DMS153 treated with DMSO at 0.1 percent for 48 hours (cell line): Measurements from ENCODE around the gene OR51B6.
"Not testable (repeated sequence)": the region's sequence is repeated elsewhere in the genome, so short reads cannot be mapped to it uniquely, and the experiment has no call there.

ENCODE experiments used
- DNase-seq: peaks from one replicate; lab custom pipeline; 2025; ENCODE audit not compliant: unreplicated experiment; lab: John Stamatoyannopoulos, UW

Gene OR51B6

DNA sequence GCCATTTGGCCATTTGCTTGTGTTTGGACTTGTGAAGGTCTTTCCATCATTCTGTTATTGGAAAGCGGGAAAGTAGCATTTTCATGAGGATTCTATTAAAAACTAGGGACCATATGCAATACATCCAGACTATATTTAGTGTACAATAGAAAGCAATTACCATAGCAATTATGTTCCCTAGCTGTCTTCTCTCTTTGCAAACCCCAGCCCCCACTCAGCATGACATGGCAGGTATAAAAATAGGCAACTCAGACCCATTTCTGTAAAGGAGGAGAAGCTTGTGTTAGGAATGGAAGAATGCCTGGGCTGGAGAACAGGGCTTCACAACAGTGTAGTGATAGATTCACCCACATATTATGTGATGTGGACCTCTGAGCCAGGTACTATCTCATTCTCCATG is 12.4 kb downstream of the OR51B6 start:
- no peak for DNase-seq

DNA sequence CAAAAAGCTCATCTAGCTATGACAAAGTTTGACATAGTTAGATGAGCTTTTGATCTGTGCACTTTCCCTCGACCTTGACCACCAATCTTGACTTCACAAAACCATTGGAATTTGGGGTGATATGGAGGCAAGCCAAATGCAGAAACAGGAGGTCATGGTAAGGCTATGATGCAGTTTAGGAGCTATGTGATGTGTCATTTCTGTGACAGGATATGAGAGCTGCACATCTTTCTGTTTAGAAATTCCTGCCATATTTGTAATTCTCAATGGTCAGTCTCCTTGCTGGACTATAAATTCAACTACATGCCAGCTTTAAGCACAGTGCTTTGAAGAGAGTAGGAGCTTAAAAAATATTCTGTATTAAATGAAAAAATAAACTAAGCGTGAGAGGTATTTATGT is 12.9 kb downstream of the OR51B6 start:
- DNase-seq: no peak

DNA sequence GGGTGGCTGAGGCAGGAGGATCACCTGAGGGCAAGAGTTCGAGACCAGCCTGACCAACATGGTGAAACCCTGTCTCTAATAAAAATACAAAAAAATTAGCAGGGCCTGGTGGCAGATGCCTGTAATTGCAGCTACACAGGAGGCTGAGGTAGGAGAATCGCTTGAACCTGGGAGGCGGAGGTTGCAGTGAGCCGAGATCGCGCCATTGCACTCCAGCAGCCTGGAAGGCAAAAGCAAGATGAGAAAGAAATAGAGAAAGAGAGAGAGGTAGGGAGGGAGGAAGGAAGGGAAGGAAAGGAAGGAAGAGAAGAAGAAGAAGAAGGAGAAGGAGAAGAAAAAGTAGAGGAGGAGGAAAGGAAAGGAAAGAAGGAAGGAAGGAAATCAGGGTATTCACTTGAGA is 15.1 kb downstream of the OR51B6 start:
- not testable (repeated sequence) for DNase-seq

DNA sequence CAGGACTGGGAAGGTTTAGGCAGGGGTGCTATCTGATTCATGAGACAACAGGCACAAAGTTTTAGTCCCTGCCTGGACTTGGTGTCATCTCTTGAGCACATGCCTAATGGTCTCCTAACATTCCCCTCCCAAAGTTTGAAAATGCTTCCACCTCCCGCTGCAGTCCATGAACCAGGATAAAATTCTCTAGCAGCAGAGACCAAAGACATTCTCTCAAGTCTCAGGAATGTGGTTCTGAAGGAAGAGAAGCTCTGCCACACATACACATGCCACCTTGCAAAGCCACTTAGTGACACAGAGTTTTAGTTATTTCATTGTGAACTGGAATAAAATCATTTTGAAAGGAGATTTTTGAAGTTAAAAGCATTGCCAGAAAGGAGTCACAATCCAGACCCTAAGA is 15.5 kb downstream of the OR51B6 start:
- DNase-seq: no peak

DNA sequence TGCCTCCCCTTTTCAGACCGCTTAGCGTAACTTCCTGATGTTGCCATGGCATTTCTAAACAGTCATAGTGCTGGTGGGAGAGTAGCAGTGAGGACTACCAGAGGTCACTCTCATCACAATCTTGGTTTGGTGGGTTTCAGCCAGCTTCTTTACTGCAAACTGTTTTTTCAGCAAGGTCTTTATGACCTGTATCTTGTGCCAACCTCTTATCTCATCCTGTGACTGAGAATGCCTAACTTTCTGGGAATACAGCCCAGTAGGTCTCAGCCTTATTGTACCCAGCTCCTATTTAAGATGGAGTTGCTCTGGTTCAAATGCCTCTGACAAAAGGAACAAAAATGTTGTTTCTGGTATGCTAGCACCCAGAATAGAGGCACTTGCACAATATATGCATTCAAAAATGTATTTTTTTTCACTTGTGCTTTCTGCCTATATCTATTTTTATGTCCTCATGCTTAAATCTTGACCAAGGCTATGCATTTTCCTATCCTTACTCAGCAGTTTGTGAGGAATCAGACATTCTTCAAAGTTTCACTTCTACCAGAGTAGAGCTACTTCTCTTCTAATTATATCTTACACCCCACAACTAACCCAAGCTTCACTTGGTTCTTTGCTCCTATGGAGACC is 16.3 kb downstream of the OR51B6 start:
- no peak for DNase-seq

DNA sequence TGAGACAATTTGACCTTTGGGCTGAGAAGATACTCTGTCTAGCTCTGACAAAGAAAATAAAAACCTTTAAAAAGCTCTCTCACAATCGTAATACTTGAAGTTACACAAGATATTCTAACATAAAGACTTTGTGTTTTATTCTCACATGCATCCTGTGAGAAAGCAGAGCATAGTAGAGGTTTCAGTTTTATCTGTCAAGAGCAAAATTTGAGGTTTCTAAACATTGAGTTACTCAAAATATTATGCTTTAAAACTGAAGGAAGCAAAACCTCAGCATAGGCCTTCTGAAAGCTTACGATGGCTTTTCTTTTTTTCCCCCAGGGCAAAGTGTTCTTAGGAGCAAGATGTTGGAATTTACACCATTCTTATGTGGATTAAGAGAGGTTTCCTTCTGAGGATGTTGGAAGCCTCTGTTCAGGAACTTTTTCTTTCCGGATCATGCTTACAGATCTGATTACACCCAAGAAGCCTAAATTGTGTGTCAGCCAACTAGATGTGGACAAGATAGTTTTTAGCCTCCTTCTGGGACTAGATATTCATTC is 17.3 kb downstream of the OR51B6 start:
- DNase-seq: no peak

DNA sequence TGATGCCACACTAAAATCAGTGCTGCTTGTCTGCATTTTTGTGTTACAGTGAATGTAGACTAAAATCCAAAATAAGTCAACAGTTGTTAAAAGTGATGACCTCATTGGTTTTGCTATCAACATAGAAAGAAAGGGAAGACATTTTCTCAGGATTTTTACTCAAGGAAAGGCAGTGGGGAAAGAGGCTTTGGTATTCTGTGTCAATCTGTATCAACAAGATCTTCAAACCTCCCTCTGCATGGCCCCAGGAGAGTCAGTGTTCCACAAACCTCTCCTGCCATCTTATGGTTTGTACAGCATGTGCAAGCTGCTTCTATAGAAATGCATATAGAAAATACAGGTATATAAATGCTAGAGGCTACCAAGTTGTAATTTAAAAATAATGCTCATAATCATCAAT is 18.5 kb downstream of the OR51B6 start:
- DNase-seq: no peak

DNA sequence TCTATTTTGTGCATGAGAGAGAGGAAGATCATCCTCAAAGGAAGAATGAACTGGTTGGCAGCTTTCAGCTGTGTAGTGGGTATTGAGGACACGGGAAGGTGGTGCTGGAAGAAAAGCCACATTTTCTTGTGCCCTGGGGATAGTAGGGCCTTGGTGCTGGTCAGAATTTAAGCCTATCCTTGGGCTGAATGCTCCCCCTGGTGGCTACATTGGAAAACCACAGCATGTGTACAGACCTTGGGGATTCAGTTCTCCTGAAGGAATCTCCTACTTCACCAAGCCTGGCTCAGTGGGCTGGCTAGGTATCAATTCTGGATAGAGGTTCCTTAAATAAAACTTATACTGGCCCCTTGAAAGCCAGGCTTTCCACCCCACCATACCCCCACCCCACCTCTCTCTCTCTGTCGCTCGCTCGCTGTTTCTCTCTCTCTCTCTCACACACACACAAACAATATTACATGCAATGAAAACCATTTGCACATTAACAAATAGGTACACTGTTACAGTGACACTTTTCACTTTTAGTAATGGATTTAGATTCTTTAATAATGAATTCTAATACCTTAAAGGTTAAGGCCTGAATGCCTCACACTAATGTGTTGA is 29.5 kb downstream of the OR51B6 start:
- DNase-seq: peak; percentile 39

DNA sequence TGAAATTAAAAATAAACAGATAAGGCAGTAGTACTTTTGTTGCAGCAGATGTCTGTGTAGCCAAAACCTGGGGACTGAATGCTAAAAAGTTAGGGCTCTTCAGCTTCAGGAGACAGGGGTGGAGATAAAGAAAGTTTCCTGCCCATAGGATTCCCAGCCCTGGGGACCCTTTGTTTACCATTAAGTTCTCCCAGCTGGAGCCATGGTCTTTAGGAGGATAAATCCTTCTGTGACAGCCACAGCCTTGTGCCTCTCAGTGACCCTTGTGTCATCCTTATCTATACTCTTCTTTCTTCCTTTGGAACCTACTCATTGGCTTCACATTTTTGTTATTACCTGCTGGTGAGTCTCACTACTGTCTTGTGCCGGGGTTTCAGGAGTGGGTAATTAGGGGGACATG is 32.3 kb downstream of the OR51B6 start, which contains the start of gene OR51M1:
Gene OR51M1, plus strand, starts transcription at position 237 of the 400 bp plus-strand sequence. CDS start 5,587 bp downstream, outside the sequence.
- DNase-seq: no peak

DNA sequence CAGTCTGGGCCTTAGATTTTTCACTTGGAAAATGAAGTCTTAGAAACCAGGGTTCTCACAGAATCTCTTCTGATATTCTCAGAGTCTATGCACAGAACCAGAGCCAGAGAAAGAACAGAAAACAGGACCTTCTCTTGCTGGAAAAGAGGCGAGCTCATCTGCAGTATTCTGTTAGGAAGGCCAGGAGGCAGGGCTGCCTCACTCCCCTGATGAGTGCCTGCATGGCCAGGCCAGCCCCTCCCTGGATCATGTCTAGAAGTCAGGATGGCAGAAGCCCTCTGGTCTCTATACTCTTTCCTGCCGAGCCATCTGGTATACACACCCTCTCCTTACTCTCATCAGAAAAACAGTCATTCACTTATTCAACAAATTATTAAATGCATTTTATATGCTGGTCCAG is 33.0 kb downstream of the OR51B6 start:
- DNase-seq: no peak

DNA sequence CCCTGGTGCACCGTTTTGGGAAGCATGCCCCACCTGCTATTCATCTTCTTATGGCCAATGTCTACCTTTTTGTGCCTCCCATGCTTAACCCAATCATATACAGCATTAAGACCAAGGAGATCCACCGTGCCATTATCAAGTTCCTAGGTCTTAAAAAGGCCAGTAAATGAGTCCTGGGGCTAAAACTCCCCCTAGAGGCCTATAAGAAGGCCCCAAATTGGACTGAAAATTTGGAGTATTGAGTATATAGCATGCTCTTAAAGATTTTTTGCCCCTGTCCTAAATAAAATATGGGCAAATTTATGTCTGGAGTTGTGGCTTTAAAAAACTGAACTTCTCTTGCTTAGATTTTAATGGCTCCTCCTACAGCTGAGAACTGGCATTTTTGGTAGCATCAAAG is 38.9 kb downstream of the OR51B6 start:
- DNase-seq: no peak

DNA sequence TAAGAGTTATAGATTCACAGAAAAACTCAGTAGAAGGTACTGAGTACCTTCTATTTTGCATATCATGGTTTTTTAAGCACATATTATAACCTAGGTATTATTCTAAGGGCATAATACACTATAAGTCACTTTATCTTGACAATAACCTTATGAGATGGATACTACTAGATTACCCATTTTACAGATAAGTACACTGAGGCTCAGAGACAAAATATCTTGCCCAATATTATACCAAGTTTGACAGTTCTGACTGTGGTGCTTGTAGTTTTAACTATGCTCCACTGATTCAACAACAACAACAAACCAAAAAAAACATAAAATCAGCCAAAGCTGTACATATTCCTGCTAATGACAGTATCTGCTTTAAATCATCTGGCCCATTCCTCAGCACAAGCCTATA is 42.8 kb downstream of the OR51B6 start:
- DNase-seq: no peak

DNA sequence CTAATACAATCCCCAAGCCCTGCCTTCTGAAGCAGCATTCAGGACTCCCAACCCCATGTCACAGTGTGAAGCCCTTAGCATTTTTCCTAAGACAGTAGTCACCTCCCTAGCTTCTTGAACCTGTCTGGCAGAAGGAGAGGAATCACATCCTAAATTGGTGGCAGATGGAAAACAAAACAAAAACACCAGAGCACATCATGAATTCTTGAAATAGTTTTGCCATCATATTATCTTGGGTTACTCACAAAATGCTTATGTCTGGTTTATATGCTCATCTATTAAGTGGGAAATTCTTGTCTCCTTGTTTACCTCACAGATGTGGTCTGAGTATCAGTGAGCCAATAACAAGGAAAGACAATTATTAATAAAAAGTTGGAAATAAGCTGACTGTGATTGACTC is 47.6 kb downstream of the OR51B6 start:
- no peak for DNase-seq
